Thymus (tissue), 11 donors: ENCODE results near the gene RFESD. TPM values are rescaled to one million over a fixed set of nuclear protein-coding genes. Genes with fewer than 3 reads are reported as not detected.
"Not testable (repeated sequence)": the region's sequence is repeated elsewhere in the genome, so short reads cannot be mapped to it uniquely, and the experiment has no call there.

Source experiments
- DNase-seq, 9 donors: peaks; one replicate each; pipeline ENCODE4 v3.0.0-alpha.2; 2013; ENCODE audit warnings: low spot score in 9 of 9, low read depth in 6 of 9, missing footprints in 1 of 9
- H3K27ac ChIP-seq, 2 donors: one replicate each; pipeline ENCODE4 v1.5.1; 2013; ENCODE audit warnings: control low read depth in 1 of 2, low read depth in 1 of 2, low read length in 1 of 2, mild to moderate bottlenecking in 1 of 2, moderate library complexity in 1 of 2
- H3K27me3 ChIP-seq, 2 donors: one replicate each; pipeline ENCODE4 v1.5.1; 2013; ENCODE audit warnings: low read length in 1 of 2; ENCODE audit not compliant: control insufficient read depth in 2 of 2, insufficient read depth in 1 of 2
- H3K36me3 ChIP-seq, 2 donors: one replicate each; pipeline ENCODE4 v1.5.1; 2013; ENCODE audit warnings: low read length in 1 of 2, mild to moderate bottlenecking in 1 of 2, moderate library complexity in 1 of 2; ENCODE audit not compliant: control insufficient read depth in 2 of 2, insufficient read depth in 2 of 2
- H3K4me1 ChIP-seq, 2 donors: one replicate each; pipeline ENCODE4 v1.5.1; 2013; ENCODE audit warnings: low read length in 2 of 2; ENCODE audit not compliant: control insufficient read depth in 2 of 2, insufficient read depth in 2 of 2
- H3K4me3 ChIP-seq, 2 donors: one replicate each; pipeline ENCODE4 v1.5.1; 2013; ENCODE audit warnings: low read length in 2 of 2, control low read depth in 1 of 2, mild to moderate bottlenecking in 1 of 2
- H3K9me3 ChIP-seq, 2 donors: one replicate each; pipeline ENCODE4 v1.5.1; 2013; ENCODE audit warnings: low read length in 1 of 2, mild to moderate bottlenecking in 1 of 2; ENCODE audit not compliant: control insufficient read depth in 2 of 2, insufficient read depth in 1 of 2
- WGBS: extraction: QIAGEN DNeasy Blood & Tissue Kit; methylation state at CpG from one replicate; pipeline ENCODE4 v1.1.7; 2013; 5-methylcytosine and 5-hydroxymethylcytosine counted together
- polyA plus RNA-seq: library from polyadenylated mRNA; stranded (reverse); fragments of 200-250 nt; gene quantifications from one replicate; pipeline ENCODE4 v1.2.3, GENCODE V29; 2013
- total RNA-seq: library from RNA; stranded (reverse); fragments of 120-200 nt; gene quantifications from one replicate; pipeline ENCODE4 v1.2.4, GENCODE V29; 2013
- donor health status: healthy.

Gene RFESD
- total and polyA plus RNA-seq, 2 donors: 6.6 to 10.9 TPM

DNA sequence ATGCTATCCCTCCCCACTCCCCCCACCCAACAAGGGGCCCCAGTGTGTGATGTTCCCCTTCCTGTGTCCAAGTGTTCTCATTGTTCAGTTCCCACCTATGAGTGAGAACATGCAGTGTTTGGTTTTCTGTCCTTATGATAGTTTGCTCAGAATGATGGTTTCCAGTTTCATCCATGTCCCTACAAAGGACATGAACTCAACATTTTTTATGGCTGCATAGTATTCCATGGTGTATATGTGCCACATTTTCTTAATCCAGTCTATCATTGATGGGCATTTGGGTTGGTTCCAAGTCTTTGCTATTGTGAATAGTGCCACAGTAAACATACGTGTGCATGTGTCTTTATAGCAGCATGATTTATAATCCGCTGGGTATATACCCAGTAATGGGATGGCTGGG lies 13.6 kb upstream of the RFESD start:
- H3K9me3 ChIP-seq, H3K4me3 ChIP-seq, H3K27me3 ChIP-seq, DNase-seq, H3K27ac ChIP-seq, H3K4me1 ChIP-seq, H3K36me3 ChIP-seq: not testable (repeated sequence)
- WGBS: 96% methylated on average over 2 of the region's 2 CpGs

DNA sequence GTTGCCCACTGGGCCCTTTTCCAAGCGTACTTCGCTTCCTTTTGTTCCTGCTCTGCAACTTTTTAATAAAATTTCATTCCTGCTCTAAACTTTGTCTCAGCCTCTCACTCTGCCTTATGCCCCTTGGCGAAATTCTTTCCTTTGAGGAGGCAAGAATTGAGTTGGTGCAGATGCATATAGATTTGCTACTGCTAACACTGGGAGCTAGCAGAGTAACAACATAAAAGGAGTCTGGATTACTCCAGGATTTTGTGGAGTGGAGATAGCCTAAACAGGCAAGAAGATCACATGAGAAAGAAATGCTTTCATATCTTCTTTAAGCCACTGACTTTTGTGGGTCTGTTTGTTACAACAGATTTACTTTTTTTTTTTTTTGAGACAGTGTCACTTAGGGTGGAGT lies 12.9 kb upstream of the RFESD start:
- no peak overlapping the region for H3K27ac ChIP-seq
- no peaks in the 10 kb centered on the region for H3K9me3 ChIP-seq
- no peak for DNase-seq
- peaks cover 0 to 2% of the 10 kb centered on the region in 2 donors for H3K4me1 ChIP-seq
- no peaks in the 10 kb centered on the region for H3K36me3 ChIP-seq
- H3K4me3 ChIP-seq: no peak overlapping the region
- WGBS: 96% methylated on average over 3 of the region's 3 CpGs
- H3K27me3 ChIP-seq: no peaks in the 10 kb centered on the region

DNA sequence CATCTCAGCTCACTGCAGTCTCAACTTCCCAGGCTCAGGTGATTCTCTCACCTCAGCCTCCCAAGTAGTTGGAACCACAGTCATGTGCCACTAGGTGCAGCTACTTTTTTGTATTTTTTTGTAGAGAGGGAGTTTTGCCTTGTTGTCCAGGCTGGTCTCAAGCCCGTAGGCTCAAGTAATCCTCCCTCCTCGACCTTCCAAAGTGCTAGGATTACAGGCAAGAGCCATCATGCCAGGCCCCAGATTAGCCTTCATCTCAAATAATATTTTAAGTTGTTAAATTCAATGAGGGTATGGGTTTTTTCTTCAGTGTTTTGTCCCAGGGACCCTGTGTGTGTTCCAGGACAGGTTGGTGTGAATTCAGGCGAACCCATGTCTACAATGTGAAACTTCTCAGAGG lies 12.5 kb upstream of the RFESD start:
- H3K4me1 ChIP-seq: peaks cover 0 to 2% of the 10 kb centered on the region in 2 donors
- no peaks in the 10 kb centered on the region for H3K9me3 ChIP-seq
- H3K4me3 ChIP-seq: no peak overlapping the region
- DNase-seq: no peak
- no peaks in the 10 kb centered on the region for H3K36me3 ChIP-seq
- H3K27ac ChIP-seq: no peak overlapping the region
- WGBS: 94% methylated on average over 3 of the region's 3 CpGs
- H3K27me3 ChIP-seq: no peaks in the 10 kb centered on the region

DNA sequence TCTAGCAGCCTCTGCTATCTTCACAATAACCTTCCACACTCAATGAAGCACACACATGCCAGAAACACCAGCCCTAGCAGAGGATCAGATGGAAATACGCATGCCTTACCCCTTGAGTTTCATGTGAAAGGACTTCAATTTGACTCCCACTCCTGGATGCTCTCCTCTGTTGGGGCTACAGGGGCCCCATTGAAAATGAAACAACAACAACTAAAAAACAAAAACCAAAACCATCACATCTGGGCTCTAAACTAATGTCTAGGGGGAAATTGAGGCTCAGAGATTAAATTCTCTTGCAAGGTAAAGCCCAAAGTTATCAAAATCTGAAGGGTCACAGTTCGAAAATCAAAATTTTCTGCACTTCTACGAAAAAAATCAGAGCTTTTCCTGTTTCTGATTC lies 7.9 kb upstream of the RFESD start:
- Histone ChIP-seq H3K36me3 (no peaks in the 10 kb centered on the region), H3K27me3 (no peaks in the 10 kb centered on the region), H3K27ac (no peak overlapping the region), H3K9me3 (no peaks in the 10 kb centered on the region), H3K4me3 (no peak overlapping the region), H3K4me1 (no peaks in the 10 kb centered on the region)
- 72% methylated on average over 3 of the region's 3 CpGs for WGBS
- DNase-seq: no peak

DNA sequence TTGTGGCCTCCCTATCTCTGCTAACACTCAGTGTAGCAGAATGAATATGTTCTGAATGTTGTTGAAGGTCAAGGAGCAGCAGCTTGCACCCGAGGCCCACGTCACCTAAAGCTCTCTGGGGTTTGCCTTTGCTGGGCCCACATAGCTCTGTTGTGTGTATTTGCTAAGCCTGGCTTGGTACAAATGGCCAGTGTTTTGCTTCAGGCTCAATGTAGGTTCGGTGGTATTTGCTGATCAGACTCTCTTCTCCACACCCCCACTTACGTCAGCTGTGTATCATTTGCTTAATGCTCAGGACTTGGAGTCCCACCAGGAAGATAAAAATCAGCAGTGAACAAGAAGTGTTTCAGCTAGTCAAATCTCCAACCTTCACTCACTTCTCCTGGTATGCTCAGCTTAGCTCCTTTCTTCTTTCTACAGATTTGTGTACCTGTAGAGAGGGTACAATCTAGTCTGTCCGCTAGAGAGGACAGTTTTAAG lies 4.8 kb upstream of the RFESD start:
- Histone ChIP-seq H3K36me3 (no peaks in the 10 kb centered on the region), H3K9me3 (peaks cover 0 to 3% of the 10 kb centered on the region in 2 donors), H3K27ac (no peak overlapping the region), H3K4me3 (no peak overlapping the region), H3K27me3 (no peaks in the 10 kb centered on the region), H3K4me1 (peaks cover 3 to 11% of the 10 kb centered on the region in 2 donors)
- 96% methylated on average over 5 of the region's 5 CpGs for whole genome bisulfite sequencing
- no peak for DNase-seq

DNA sequence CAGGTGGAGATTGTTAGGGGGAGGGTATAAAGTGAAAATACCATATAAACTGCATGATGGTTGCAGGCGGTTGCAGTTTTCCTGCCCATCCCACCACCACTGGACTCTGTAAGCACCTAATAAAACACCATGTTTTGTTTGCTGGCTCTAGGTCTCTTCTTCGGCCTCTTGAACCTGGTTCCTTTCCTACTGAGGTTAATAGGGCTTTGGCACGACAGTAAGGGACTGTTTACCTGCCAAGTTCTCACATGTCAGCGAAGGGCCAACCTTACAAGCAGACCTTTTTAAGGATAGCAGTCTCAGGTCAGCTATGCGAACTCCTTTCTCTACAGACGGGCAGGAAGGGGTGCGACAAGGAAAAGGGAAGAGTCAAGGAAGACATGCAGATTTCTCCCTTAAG lies 3.4 kb upstream of the RFESD start:
- H3K4me1 ChIP-seq: peaks cover 6 to 20% of the 10 kb centered on the region in 2 donors
- WGBS: 97% methylated on average over 7 of the region's 7 CpGs
- H3K27ac ChIP-seq: no peak overlapping the region
- no peak for DNase-seq
- no peaks in the 10 kb centered on the region for H3K36me3 ChIP-seq
- peaks cover 0 to 3% of the 10 kb centered on the region in 2 donors for H3K9me3 ChIP-seq
- no peaks in the 10 kb centered on the region for H3K27me3 ChIP-seq
- H3K4me3 ChIP-seq: no peak overlapping the region

DNA sequence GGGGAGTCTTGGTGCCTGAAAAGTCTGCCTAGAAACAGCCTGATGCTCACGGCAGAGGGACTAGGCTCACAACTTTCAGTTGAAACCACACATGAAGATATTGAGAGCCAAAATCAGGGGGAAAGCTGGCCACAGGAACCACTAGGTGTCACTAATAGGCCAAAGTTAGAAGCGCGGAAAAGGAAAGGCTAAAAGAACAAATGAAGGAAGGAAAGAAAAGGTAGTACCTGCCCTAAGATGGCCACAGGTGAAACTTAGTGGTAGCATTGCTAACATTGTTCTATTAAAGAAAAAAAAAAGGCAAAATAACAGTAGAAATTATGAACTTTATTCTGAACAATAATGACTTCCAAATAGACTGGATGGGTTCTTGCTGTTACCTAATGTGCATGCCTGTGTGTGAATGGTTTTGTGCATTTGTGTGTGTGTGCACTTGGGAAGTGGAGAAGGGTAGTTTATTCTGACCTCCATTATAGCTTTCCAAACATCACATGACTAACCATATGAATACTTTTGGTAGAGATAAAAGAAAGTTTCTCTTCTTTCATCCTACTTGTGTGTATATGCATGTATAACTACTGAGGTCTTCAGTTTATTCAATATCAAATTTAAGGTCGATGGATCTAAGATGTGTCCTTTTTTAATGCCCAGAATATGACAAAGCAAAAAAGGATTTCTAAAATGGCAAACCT lies 2.1 kb upstream of the RFESD start:
- Histone ChIP-seq H3K36me3 (no peaks in the 10 kb centered on the region), H3K4me3 (no peak overlapping the region), H3K27ac (no peak overlapping the region), H3K27me3 (no peaks in the 10 kb centered on the region), H3K9me3 (peaks cover 0 to 3% of the 10 kb centered on the region in 2 donors), H3K4me1 (peaks cover 6 to 20% of the 10 kb centered on the region in 2 donors)
- DNase-seq: peak in 2 of 9 donors; percentile 64 to 79
- WGBS: 23% methylated on average over 4 of the region's 4 CpGs

DNA sequence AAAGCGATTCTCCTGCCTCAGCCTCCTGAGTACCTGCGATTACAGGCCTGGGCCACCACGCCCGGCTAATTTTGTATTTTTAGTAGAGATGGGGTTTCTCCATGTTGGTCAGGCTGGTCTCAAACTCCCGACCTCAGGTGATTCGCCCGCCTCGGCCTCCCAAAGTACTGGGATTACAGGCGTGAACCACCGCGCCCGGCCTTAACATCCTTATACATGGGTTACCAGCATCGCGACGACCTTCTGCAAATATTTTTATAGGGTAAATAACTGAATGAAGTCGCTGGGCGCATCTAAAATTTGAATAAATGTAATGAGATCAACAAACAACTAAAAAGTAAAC lies 380 bp upstream of the RFESD start:
- H3K36me3 ChIP-seq, H3K27me3 ChIP-seq, H3K9me3 ChIP-seq, DNase-seq: not testable (repeated sequence)
- peak overlapping the region; percentile 95 to 98 for H3K27ac ChIP-seq
- H3K4me1 ChIP-seq: peaks cover 6 to 20% of the 10 kb centered on the region in 2 donors
- peak overlapping the region; percentile 63 to 73 for H3K4me3 ChIP-seq
- WGBS: 93% methylated on average over 17 of the region's 17 CpGs

DNA sequence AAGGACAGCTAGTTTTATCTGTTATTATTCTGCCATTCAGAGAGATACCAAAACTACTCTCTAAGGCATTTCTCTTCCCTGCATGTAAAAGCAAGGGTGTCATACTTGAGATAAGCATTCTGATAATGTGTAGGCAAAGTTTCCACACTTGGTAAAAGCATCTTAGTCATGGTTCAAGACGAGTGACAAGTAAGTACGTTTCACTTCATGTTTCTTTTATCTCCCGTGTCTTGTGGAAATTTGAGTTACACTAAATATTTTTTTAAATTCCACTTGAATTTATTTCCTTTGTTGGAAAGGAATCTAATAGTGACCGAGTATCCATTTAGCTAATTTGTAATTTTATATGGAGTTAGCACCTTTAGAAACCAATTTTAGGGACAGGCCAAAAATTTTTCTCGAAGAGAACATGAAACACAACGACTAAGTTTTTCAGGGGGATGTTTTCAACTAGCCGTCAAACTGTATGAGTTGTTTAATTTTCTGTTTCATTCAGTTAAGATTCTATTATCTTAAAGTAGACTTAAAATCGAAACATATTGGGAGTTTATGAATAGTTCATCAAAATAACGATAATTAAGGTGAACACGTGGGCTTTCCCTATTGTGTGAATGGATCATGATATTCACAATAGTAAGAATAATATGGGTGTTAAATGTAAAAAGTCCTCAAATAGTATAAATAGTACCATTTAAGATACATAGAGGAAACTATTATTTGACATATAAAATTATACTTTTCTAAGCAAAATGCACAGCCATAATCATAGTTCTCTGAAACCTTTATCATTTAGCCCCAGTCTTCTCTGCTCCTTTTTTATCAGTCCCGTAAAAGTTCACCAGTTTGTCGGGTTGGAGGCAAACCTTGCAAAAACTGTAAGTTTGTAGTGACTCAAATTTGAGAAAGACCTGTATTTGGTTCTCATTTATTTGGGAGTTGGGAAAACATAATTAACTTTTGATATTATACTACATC lies 1.6 kb downstream of the RFESD start:
- no peak overlapping the region for H3K4me3 ChIP-seq

More for the DNA sequence above, 1.6 kb downstream of the RFESD start:
- H3K27me3 ChIP-seq: no peaks in the 10 kb centered on the region
- peaks cover 0 to 3% of the 10 kb centered on the region in 2 donors for H3K9me3 ChIP-seq
- 71% methylated on average over 12 of the region's 12 CpGs for WGBS
- H3K27ac ChIP-seq: peak overlapping the region in 1 of 2 donors; percentile 95
- peaks cover 3 to 4% of the 10 kb centered on the region in 2 donors for H3K36me3 ChIP-seq
- DNase-seq: peak in 2 of 9 donors; percentile 24 to 58
- H3K4me1 ChIP-seq: peaks cover 6 to 20% of the 10 kb centered on the region in 2 donors
